KOPT-K1 (cell line): Measurements from ENCODE around the gene FBXO31.
A peak's percentile ranks its signal among the peaks of the same experiment; 100 is the strongest.

ENCODE experiments used
- H3K27ac ChIP-seq: fragments of 200-600 bp; sonication (generic); 2 replicates; pipeline ENCODE4 v1.5.1; 2016; ENCODE audit warnings: antibody characterized with exemption, mild to moderate bottlenecking, low read depth, low read length; ENCODE audit not compliant: poor library complexity, severe bottlenecking
- H3K36me3 ChIP-seq: fragments of 200-600 bp; sonication (generic); 2 replicates; pipeline ENCODE4 v1.5.1; 2017; ENCODE audit warnings: antibody characterized with exemption, mild to moderate bottlenecking, low read length, moderate library complexity; ENCODE audit not compliant: insufficient read depth
- H3K9me3 ChIP-seq: fragments of 200-600 bp; sonication (generic); 2 replicates; pipeline ENCODE4 v1.5.1; 2017; ENCODE audit warnings: antibody characterized with exemption, low read length, mild to moderate bottlenecking; ENCODE audit not compliant: insufficient read depth, poor library complexity, severe bottlenecking

Gene FBXO31

GRCh38 chr16:87339086-87339723, 44.4 kb downstream of the FBXO31 start:
- no peak overlapping the region for H3K27ac ChIP-seq
- peaks cover 84% of the 10 kb centered on the region for H3K36me3 ChIP-seq
- no peaks in the 10 kb centered on the region for H3K9me3 ChIP-seq

GRCh38 chr16:87338155-87338765, 45.3 kb downstream of the FBXO31 start:
- Histone ChIP-seq H3K9me3 (no peaks in the 10 kb centered on the region), H3K36me3 (peaks cover 84% of the 10 kb centered on the region), H3K27ac (no peak overlapping the region)

- Histone ChIP-seq H3K9me3 (no peaks in the 10 kb centered on the region), H3K36me3 (peaks cover 84% of the 10 kb centered on the region)
Observed at GRCh38 chr16:87337262-87337771, 46.3 kb downstream of the FBXO31 start.

GRCh38 chr16:87336434-87337240, 46.9 kb downstream of the FBXO31 start:
- no peaks in the 10 kb centered on the region for H3K9me3 ChIP-seq
- H3K27ac ChIP-seq, result peak overlapping the region; percentile 36
- peaks cover 84% of the 10 kb centered on the region for H3K36me3 ChIP-seq

More at GRCh38 chr16:87337262-87337771, 46.3 kb downstream of the FBXO31 start:
- no peak overlapping the region for H3K27ac ChIP-seq

GRCh38 chr16:87335625-87336433, 47.7 kb downstream of the FBXO31 start:
- peak overlapping the region; percentile 36 for H3K27ac ChIP-seq
- peaks cover 85% of the 10 kb centered on the region for H3K36me3 ChIP-seq
- H3K9me3 ChIP-seq, result no peaks in the 10 kb centered on the region

GRCh38 chr16:87334651-87335624, 48.6 kb downstream of the FBXO31 start:
- H3K27ac ChIP-seq, result no peak overlapping the region
- H3K36me3 ChIP-seq, result peaks cover 87% of the 10 kb centered on the region
- H3K9me3 ChIP-seq, result no peaks in the 10 kb centered on the region

- H3K27ac ChIP-seq, result no peak overlapping the region
- H3K36me3 ChIP-seq, result peaks cover 87% of the 10 kb centered on the region
- H3K9me3 ChIP-seq, result no peaks in the 10 kb centered on the region
Observed at GRCh38 chr16:87333581-87334331, 49.8 kb downstream of the FBXO31 start.

GRCh38 chr16:87333101-87333500, 50.5 kb downstream of the FBXO31 start:
- peaks cover 87% of the 10 kb centered on the region for H3K36me3 ChIP-seq
- H3K27ac ChIP-seq, result no peak overlapping the region
- no peaks in the 10 kb centered on the region for H3K9me3 ChIP-seq

- H3K27ac ChIP-seq, result no peak overlapping the region
- peaks cover 92% of the 10 kb centered on the region for H3K36me3 ChIP-seq
Observed at GRCh38 chr16:87332150-87332549, 51.4 kb downstream of the FBXO31 start.

GRCh38 chr16:87331241-87331801, 52.3 kb downstream of the FBXO31 start:
- Histone ChIP-seq H3K27ac (no peak overlapping the region), H3K9me3 (no peaks in the 10 kb centered on the region), H3K36me3 (peaks cover 96% of the 10 kb centered on the region)

More at GRCh38 chr16:87332150-87332549, 51.4 kb downstream of the FBXO31 start:
- no peaks in the 10 kb centered on the region for H3K9me3 ChIP-seq

GRCh38 chr16:87330646-87331045, 52.9 kb downstream of the FBXO31 start:
- Histone ChIP-seq H3K36me3 (peaks cover 89% of the 10 kb centered on the region), H3K9me3 (no peaks in the 10 kb centered on the region), H3K27ac (no peak overlapping the region)

- H3K27ac ChIP-seq, result no peak overlapping the region
- H3K9me3 ChIP-seq, result no peaks in the 10 kb centered on the region
- peaks cover 85% of the 10 kb centered on the region for H3K36me3 ChIP-seq
Observed at GRCh38 chr16:87330257-87330624, 53.3 kb downstream of the FBXO31 start.
